ENCODE measurements around the gene ZDHHC21.

The ZDHHC21 gene

GRCh38 chr9:14706530-14707140 is 13.4 kb upstream of the ZDHHC21 start:
- TF ChIP-seq CTCF (IDR thresholded peaks at IDR 0.05; ENCODE audit: low read depth, low read length), result no peak
- DNase-seq, result no peak
- Histone ChIP-seq H3K27me3 (no peaks in the 10 kb centered on the region), H3K4me3 (ENCODE audit: low read depth, low read length) (no peak overlapping the region), H3K9me3 (no peaks in the 10 kb centered on the region), H3K36me3 (no peaks in the 10 kb centered on the region), H3K4me1 (no peaks in the 10 kb centered on the region)

- DNase-seq, result no peak
- H3K4me1 ChIP-seq, result no peaks in the 10 kb centered on the region
- no peaks in the 10 kb centered on the region for H3K27me3 ChIP-seq
- TF ChIP-seq CTCF (IDR thresholded peaks at IDR 0.05; ENCODE audit: low read depth, low read length), result no peak
- no peaks in the 10 kb centered on the region for H3K9me3 ChIP-seq
- H3K36me3 ChIP-seq, result no peaks in the 10 kb centered on the region
- no peak overlapping the region for H3K4me3 ChIP-seq (ENCODE audit: low read depth, low read length)
Measured at GRCh38 chr9:14705079-14705478, 11.8 kb upstream of the ZDHHC21 start.

GRCh38 chr9:14704281-14704680 is 11.0 kb upstream of the ZDHHC21 start:
- DNase-seq, result no peak
- Histone ChIP-seq H3K4me3 (ENCODE audit: low read depth, low read length) (no peak overlapping the region), H3K36me3 (no peaks in the 10 kb centered on the region), H3K9me3 (no peaks in the 10 kb centered on the region), H3K27me3 (no peaks in the 10 kb centered on the region), H3K4me1 (no peaks in the 10 kb centered on the region)
- no peak for TF ChIP-seq CTCF (IDR thresholded peaks at IDR 0.05; ENCODE audit: low read depth, low read length)

- DNase-seq, result no peak
- Histone ChIP-seq H3K9me3 (no peaks in the 10 kb centered on the region), H3K36me3 (no peaks in the 10 kb centered on the region), H3K4me1 (no peaks in the 10 kb centered on the region), H3K4me3 (ENCODE audit: low read depth, low read length) (no peak overlapping the region), H3K27me3 (no peaks in the 10 kb centered on the region)
- no peak for TF ChIP-seq CTCF (IDR thresholded peaks at IDR 0.05; ENCODE audit: low read depth, low read length)
Measured at GRCh38 chr9:14702200-14702720, 9.0 kb upstream of the ZDHHC21 start.

- H3K9me3 ChIP-seq, result no peaks in the 10 kb centered on the region
- H3K27me3 ChIP-seq, result no peaks in the 10 kb centered on the region
- TF ChIP-seq CTCF (IDR thresholded peaks at IDR 0.05; ENCODE audit: low read depth, low read length), result no peak
- H3K36me3 ChIP-seq, result peaks cover 8% of the 10 kb centered on the region
- no peaks in the 10 kb centered on the region; the same call in 1 of the 2 replicates for H3K4me1 ChIP-seq
- no peak for DNase-seq
- peak overlapping the region; percentile 79 for H3K4me3 ChIP-seq (ENCODE audit: low read depth, low read length)
Measured at GRCh38 chr9:14692470-14693250, 572 bp downstream of the ZDHHC21 start.
